Embryonic facial prominence (tissue), 1 donor: ENCODE data around the gene CCDC18.
"Not testable (repeated sequence)": the region's sequence is repeated elsewhere in the genome, so short reads cannot be mapped to it uniquely, and the experiment has no call there.

ENCODE experiments used
- DNase-seq: peaks from one replicate; pipeline ENCODE4 v3.0.0-alpha.2; 2016; ENCODE audit errors: extremely low spot score

The CCDC18 gene

GRCh38 chr1:93171549-93172034 lies 8.9 kb upstream of the CCDC18 start:
- DNase-seq, result no peak

- no peak for DNase-seq
These were observed 7.7 kb upstream of the CCDC18 start for GRCh38 chr1:93172778-93173177.

GRCh38 chr1:93174638-93175037 lies 5.9 kb upstream of the CCDC18 start:
- not testable (repeated sequence) for DNase-seq

- DNase-seq, result no peak
These were observed 2.5 kb upstream of the CCDC18 start for GRCh38 chr1:93177991-93178390.

GRCh38 chr1:93178418-93178817 lies 2.1 kb upstream of the CCDC18 start:
- DNase-seq, result no peak

DNA sequence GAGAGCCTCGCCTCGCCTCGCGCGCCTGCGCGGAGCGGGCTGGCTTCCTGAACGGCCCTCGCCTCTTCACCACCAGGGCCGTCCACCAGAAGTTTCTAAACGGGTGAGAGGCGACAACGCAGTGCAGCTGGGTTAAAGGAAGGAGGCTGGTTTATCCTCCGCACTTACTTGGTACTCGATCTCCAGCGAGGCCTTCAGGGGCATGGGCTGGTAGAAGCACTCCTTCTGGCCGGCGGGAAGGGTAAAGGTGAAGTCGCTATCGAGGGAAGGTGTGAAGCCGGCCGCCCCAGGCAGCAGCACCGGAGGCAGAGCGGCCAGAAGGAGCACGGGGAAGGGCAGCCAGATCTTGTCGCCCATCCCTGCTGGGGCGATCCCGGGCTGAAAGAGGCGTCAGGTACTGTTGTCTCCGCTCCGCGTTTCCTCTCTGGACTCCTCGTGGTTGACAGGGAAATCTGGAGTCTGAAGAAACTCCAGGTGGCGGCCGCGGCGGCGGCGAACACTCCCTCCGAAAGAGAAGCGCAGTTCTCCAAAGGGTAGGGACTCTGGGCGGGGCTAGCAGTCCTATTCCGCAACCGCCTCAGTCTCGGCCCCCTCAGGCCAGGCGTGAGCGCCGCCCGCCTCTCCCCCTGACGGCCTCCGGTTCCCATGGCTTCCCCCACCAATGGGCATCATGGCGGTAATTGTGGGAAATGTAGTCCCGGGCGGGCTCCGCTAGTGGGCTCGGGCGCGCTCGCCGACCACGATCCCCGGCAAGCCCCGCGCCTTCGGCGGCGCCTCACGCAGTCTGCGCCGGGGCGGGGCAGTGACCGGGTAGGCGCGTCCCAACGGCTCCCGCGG lies 420 bp upstream of the CCDC18 start, which contains the start of gene TMED5:
TMED5 (minus strand) TSS at position 528 of the 837 bp plus-strand sequence; CDS start at position 357, 171 bp downstream.
- peak; percentile 96 for DNase-seq

GRCh38 chr1:93186667-93187066 lies 6.1 kb downstream of the CCDC18 start:
- no peak for DNase-seq

- DNase-seq, result no peak
These were observed 9.9 kb downstream of the CCDC18 start for GRCh38 chr1:93190432-93190831.

DNA sequence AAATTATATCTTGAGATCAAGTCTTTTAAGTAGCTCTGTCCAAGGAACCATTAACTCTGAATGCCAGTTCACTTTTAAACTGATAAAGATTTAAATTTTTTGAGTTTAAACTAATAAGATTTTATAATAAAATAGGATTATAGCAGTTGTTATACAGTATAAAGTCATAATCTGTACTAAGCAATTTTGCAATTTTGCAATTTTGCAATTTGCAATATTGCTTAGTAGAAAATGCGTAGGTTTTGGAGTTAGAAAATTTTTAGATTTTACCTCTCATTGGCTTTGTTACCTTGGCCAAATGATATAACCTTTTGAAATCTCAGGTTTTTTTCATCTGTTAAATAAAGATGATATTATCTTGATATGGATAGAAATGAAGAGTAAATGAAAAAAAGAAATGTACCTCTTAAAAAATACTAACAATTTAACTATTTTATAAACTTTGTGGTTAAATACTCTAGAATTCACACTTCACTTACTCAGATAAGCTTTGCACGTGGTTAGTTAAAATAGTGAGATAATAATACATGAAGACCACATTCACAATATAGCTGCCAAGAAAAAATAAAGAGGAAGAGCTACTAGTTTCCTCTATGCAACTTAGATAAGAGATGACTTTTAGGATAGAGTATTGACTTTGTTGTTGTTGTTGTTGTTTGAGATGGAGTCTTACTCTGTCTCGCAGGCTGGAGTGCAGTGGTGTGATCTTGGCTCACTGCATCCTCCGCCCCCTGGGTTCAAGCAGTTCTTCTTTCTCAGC lies 13.9 kb downstream of the CCDC18 start:
- no peak for DNase-seq

DNA sequence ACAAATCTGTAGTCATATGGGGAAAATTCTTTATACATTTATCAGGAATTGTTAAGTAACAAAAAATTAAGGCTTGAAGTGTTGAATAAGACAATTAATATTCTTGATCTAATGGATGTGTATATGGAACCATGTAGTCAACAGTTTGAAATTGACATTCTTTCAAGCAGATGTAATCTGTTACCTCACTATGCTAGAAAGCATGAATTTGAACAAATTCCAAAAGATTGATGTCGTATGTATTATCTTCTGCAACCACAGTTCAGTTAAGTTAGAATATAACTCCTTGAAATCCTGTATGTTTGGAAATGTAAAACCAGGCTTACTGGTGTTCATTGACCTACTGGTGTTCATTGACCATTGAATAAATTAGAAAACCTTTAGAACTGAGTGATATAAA lies 16.1 kb downstream of the CCDC18 start:
- DNase-seq, result no peak

DNA sequence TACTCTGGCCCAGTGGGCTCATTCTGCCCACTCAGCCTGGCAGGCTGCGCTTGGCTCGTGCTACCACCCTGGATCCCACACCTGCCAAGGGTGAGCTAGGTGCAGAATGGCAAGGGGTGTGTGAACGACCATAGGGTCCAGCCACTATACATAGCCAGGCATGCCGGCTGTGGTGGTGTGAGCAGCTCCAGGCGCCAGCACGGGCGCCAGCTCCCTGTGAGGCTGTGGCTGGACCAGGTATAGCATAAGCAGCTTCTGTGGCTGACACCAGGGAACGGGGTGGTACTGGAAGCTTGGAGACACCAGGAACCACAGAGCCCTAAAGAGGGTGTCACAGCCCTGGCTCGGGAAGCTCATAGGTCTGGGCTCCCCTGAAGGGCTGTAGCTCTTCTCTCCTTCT lies 18.6 kb downstream of the CCDC18 start:
- DNase-seq, result no peak

DNA sequence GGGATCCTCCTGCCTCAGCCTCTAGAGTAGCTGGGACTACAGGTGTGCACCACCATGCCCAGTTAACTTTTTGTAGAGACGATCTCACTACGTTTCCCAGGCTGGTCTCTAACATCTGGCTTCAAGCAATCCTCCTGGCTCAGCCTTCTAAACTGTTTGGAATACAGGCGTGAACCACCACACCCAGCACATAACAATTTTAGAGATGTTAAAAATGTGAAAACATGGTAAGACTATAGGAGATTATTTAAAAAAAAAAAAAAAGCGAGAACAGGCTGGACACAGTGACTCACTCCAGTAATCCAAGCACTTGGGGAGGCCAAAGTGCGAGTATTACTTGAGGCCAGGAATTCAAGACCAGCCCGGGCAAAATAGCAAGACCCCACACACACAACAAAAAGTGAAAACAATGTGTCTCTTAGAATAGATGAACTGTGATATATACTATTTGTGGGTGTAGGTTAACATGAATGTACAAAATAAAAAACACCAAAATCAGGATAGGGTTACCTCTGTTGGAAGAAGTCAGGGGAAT lies 19.6 kb downstream of the CCDC18 start:
- no peak for DNase-seq

DNA sequence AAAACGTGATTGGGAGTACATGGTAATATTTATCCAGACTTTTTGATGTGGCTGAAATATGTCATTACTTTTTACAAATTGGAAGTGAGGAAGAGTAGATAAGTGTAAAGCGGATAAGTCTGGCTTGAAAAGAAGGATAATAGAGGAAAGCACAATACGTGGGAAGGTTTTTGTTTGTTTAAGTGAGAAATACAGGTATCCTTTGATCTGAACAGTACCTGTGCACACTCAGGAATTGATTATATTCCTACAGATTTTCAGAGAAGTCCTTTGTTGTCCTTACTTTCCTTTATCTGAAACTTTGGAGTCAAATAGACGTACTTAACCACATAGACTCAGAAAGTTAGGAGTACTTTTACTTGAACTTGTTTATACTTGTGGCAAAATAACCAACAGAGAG lies 20.2 kb downstream of the CCDC18 start:
- DNase-seq, result no peak

DNA sequence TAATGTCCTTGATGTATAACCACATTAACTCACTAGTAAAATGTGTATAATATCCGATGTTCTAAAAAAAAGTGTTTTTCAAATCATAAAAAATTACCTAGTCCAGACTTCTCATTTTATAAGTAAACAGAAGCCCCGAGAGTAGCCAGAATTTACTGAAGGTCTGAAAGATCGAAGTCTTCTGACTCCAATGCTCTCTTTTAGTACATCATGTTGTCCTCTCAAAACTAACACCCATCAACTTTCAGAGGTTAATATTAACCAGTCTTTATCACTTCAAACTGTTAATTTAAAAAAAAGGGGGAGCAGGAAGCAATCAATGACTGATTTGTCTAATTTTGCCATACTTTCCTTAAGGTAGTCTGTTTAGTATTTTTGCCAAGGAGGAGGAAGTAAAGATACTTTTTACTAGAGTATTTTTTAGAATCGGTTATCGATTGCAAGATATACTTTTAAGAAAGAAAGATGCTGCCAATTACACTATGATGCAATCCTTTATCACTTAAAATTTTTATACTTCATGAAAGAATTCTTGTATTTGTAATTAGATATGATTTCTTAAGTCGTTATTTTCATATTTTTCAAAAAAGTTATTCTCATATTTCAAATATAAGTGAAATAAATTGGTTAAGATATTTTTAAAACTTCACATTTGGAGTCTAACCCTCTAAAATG lies 25.5 kb downstream of the CCDC18 start:
- DNase-seq, result no peak

DNA sequence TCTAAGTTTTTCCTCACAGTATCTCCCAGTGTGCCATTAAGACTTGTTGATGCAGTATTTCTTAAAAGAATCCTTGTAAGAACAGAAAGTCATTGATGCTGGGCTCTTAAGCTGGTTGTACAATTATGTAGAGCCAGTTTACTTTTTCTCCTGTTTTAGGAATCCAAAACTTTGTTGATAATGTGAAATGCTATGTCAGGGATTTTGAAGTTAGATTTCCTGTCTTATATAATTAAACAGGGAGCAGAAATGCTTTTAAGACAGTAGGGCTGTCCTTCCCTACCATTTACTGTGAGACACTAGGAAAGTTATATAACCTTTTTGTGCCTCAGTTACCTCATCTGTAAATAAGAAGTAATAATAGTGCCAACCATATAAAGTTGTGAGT lies 26.0 kb downstream of the CCDC18 start:
- DNase-seq, result no peak

DNA sequence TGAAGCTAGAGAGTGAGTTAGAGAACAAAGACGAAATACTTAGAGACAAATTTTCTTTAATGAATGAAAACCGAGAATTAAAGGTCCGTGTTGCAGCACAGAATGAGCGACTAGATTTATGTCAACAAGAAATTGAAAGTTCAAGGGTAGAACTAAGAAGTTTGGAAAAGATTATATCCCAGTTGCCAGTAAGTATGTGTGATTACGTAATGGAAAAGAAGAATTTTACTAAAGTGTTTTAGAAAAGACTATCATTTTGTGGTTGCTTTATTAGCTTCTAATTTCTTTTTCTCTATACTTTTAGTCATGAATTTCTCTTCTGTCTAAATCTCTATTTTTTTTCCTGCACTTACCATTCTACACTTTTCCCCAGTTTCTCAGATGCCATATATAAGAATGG lies 26.7 kb downstream of the CCDC18 start:
- no peak for DNase-seq

GRCh38 chr1:93215322-93215721 lies 34.8 kb downstream of the CCDC18 start:
- DNase-seq, result no peak

GRCh38 chr1:93219443-93219842 lies 38.9 kb downstream of the CCDC18 start:
- DNase-seq, result no peak

DNA sequence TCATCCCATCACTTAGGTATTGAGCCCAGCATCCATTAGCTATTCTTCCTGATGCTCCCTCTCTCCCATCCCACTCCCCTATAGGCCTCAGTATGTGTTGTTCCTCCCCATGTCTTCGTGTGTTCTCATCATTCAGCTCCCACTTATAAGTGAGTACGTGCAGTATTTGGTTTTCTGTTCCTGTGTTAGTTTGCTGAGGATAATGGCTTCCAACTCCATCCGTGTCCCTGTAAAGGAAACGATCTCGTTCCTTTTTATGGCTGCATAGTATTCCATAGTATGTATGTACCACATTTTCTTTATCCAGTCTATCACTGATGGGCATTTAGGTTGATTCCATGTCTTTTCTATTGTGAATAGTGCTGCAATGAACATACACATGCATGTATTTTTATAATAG lies 40.2 kb downstream of the CCDC18 start:
- not testable (repeated sequence) for DNase-seq

- DNase-seq, result no peak
These were observed 41.4 kb downstream of the CCDC18 start for GRCh38 chr1:93221913-93222312.

DNA sequence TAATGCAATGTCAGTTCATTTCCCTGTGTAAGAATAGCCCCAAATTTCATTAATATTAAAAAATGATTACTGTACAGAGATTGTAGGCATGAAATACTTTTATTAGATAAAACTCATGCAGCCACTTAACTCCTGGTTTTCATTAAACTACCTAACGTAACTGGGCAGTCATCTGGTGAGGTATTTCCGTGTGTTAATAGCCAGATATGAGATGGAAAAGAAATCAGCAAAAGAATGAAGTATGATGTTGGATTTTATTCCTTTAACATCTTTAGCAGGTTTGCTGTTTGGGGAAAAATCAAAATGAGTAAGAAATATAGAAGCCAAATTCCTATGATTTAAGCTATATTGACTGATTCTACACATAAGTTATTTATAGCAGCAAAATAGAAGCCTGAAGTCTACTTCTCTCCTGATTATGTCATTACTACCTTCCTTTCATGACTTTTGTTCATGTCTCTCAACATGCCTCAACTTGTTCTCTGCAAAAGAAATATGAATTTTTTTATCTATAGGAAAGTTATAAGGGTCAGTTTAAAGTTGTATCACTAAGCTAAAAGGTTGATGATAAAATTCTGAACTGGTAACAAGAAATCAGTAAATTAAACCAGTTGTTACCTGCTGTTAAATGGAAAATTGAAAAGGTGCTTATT lies 42.6 kb downstream of the CCDC18 start:
- DNase-seq, result no peak

DNA sequence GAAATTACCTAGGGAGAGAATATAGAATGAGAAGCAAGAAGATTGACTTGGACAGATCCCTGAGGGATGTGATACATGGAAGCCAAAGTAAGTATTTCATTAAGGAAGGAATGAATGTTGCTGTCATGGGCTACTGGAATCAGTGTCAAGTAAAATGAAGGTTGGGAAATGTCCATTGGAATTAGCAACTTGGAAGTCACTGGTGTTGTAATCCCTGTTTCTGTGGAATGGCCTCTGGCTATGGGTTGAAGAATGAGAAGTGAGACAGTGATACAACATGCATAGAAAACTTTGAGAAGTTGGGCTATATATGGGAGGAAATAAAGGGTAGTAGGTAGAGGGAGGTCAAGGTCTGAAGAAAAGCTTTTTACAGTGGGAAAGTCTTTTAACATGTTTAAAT lies 54.7 kb downstream of the CCDC18 start:
- no peak for DNase-seq
